ENCODE results near the gene SALL1.

SALL1 gene

DNA sequence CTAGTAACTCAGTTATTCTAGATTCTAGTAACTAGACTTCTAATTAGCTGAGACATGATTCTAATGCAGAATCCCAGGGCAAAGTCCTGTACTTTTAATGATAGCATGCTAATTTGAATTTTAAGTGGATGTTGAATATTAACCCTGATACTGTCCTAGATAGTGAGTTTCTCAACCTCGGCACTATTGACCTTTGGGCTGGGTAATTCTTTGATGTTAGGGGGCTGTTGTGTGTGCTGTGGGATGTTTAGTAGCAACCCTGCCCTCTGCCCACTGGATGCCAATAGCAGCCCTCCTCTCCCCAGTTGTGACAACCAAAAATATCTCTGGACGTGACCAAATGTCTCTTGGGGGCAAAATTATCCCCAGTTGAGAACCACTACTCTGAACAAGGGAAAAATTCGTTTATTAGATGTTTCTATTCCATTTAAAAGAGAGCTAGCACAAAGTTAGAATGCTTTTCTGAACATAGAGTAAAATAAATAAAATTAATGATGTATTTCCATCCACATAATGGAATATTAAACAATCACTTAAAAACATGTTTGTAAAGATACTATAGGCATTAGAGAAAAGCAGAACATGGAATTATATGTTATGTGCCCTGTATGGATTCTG, 30.2 kb downstream of the SALL1 start:
- TF ChIP-seq POLR2A (IDR thresholded peaks at IDR 0.05; ENCODE audit: low read depth, low read length), result no peak
- DNase-seq (ENCODE audit: insufficient read length, low spot score) (no peak), FAIRE-seq (no peak)

DNA sequence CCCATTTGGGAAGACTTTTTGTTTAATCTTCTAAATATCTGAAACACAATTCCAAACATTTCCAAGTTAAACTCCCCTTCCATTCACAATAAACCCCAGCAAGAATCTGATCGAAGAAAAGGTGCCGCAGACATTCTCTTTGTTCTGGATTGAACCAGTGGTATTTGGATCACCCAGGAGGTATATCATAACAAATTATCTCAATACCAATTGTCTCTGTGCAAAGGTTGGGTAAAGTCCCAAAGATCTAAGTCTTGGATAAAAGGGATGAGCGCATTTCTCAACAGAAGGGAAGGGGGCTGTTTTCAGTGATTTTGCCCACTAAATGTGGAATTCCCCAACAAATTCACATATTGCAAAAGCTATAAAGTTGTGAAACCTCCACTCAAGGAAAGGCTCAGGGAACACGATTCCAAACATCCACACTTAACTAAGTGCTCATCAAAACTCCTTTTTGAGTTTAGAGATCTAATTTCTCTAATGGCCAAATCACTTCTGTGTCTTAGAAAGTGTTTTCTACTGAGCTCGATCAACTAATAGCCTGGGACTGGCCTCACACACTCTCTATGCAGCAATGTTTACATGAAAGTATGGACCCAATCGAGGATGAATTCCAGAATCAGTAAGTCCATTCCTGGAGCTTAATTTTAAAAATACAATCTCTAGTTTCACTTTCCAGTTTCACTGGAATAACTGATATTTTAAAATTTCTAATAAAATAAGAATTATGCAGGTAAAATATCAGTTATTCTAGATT, 30.9 kb downstream of the SALL1 start:
- no peak for TF ChIP-seq POLR2A (IDR thresholded peaks at IDR 0.05; ENCODE audit: low read depth, low read length)
- FAIRE-seq, result no peak
- DNase-seq (ENCODE audit: insufficient read length, low spot score), result no peak

DNA sequence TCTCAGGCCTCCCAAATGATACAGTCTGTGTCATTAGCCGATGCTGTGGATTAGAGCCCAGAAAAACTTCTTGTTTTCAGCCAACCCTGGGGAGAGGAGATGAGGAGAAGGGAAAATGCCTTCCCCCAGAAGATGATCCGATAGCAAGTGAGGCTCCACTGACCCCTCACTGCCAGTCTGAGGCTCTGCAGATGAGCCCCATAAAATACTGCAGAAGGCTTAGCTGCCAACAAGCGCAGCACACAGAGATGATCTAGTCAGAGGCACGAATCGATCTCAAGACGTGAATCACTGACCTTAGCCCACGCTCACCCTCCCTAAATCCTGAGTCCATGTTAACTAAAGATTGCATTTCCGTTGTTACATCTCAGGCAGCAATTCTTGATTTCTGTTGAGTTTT, 31.5 kb downstream of the SALL1 start:
- no peak for TF ChIP-seq POLR2A (IDR thresholded peaks at IDR 0.05; ENCODE audit: low read depth, low read length)
- no peak for DNase-seq (ENCODE audit: insufficient read length, low spot score)
- FAIRE-seq, result no peak

DNA sequence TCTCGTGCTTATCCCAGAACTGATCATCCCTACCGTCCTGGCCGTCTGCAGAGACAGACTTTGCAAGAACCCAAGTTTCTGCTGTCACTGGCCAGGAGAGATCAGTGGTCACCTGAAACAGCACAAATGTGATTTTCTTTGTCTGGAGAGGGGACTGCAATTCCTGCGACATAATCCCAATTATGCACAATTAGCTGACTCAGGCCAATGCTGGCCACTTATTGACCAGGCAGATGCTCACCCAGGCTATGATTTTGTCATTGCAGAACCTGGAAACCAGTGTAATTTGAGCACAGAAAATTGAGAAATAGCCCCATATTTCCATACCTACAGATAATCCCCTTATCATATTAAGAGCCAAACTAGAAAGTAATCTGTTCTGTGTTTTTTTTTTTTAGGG, 34.7 kb downstream of the SALL1 start:
- TF ChIP-seq POLR2A (IDR thresholded peaks at IDR 0.05; ENCODE audit: low read depth, low read length), result no peak
- DNase-seq (ENCODE audit: insufficient read length, low spot score) (no peak), FAIRE-seq (no peak)

DNA sequence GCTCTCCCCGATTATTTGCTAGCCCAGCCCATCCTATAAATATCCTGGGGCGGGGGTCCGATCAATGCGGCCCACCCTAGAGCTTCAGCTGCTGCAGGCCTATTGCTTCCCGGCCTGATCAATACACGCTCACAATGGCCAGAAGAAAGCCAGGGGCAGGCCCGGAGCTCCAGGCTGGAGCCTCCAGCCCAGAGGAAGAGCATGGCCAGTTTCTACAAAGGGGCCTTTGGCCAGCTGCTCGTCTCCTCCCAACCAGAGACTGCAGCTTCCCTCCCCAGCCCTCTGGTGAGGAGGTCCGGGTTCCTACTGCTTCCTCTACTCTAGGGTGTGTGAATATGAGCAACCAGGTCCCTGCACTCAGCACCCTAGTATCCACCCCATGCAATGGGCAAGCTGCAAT, 36.7 kb downstream of the SALL1 start:
- TF ChIP-seq POLR2A (IDR thresholded peaks at IDR 0.05; ENCODE audit: low read depth, low read length), result no peak
- DNase-seq (ENCODE audit: insufficient read length, low spot score), result no peak
- no peak for FAIRE-seq

DNA sequence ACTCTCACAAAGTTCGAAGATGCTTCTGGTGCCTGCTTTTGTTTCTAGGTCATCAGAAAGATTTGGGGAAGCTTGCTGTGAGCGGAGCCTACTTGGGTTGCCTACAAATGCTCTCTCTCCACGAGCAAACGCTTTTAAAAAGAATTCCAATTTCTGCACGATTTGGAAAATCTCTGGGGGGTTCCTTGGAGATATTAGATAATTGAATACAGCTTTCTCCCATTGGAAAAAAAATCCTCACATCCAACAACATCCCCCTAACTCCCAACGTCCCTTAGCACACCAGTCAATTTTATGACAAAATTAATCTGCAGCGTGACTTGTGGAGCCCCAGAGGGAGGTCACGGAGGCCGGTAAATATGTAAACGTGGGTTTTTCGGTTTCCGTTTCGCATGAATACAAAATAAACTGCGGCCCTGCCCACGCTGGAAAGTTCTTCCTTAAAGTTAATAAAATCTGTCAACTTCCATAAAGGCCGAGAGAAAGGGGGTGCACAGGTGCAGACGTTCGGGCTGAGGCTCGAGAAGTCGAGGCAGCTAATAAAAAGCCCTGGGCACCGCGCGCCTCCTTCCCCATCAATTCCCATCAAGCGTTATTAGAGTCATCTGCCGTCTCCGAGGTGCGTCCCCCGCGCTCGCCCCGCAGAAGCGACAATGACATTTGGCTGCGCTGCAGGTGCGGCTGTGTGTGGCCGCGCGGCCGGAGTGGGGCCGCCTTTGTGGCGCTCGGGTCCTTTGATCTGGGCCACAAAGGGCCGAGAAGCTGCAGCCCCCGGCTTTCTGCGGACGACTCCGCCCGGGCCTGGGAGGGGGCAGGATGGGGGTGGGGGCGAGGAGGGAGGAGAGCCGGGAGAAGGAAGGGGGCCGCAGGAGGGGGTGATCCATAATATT, 37.6 kb downstream of the SALL1 start:
- FAIRE-seq (no peak), DNase-seq (ENCODE audit: insufficient read length, low spot score) (no peak)
- no peak for TF ChIP-seq POLR2A (IDR thresholded peaks at IDR 0.05; ENCODE audit: low read depth, low read length)

DNA sequence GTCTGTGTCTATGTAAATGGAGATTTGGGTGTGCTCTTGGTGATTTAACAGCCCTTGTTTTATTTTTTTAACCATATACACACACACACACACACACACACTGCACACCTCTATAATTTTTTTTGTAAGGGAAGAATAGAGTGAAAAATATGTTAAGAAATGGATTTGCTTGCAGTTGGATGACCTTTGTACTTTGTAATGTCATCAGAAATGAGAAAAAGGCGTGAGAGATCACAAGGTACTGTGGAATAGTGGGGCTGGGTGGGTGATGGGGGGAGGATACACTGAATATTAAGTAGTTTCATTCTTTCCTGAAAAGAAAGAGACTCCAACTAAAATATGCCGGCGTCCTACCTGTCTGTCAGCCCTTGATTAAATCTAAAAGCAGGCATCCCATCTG, 38.7 kb downstream of the SALL1 start:
- FAIRE-seq (no peak), DNase-seq (ENCODE audit: insufficient read length, low spot score) (no peak)
- no peak for TF ChIP-seq POLR2A (IDR thresholded peaks at IDR 0.05; ENCODE audit: low read depth, low read length)

DNA sequence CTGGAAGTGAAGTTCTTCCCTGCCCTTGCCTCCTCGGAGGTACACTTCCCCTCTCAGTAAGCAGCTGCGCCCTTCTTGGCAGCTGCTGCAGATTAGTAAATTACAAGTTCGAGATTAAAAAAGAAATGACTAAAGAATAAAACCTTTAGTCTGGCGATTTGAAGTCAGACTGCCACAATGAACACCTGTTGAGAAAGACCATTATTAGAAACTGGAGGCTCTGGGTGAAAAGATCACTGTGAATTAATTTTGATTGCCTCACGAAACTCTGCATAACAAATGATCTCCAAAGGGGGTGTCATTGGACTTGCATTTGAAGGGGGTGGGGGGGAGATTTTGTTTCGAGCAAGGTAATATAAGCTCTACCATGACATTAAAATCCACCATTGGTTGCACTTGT, 39.3 kb downstream of the SALL1 start:
- DNase-seq (ENCODE audit: insufficient read length, low spot score), result no peak
- FAIRE-seq, result no peak
- no peak for TF ChIP-seq POLR2A (IDR thresholded peaks at IDR 0.05; ENCODE audit: low read depth, low read length)

DNA sequence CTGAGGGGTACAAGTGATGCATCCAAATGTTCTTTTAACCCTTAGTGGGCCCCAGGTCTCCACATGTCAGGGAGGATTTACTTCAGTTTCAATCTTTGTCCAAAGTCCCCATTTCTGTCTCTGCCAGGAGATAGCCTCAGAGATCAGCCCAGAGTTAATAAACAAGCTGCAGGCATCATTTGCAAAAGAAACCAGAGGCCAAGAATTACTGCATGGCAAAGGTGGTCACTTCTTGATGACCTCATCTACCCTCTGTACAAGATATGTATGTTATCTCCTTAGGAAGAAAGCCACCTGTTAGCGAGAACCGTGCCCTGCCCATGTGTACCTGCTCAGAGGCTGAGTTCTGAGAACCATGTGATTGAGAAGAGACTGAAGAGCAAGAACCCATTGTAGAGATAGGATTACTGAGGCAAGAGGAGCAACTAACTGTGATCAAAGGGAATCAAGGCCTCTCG, 40.3 kb downstream of the SALL1 start:
- TF ChIP-seq POLR2A (IDR thresholded peaks at IDR 0.05; ENCODE audit: low read depth, low read length), result no peak
- FAIRE-seq (no peak), DNase-seq (ENCODE audit: insufficient read length, low spot score) (no peak)

DNA sequence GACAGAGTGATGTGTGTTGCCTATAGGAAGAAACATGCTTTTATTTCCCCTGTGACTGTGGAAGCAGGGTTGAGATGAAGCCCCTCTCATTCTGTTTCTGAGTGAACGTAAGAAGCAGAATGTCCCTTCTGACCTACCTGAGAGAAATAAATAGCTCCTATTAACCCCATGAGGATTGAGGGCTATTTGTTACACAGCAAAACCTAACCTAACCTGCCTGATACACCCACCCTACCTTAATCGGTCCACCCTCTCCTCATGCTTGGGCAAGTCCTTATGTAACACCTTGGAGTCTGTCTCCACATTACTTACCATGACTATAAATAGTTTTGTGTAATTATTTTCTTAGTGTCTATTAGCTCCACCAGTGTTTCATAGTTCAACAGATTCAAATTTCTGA, 41.9 kb downstream of the SALL1 start:
- DNase-seq (ENCODE audit: insufficient read length, low spot score), result no peak
- FAIRE-seq, result no peak
- TF ChIP-seq POLR2A (IDR thresholded peaks at IDR 0.05; ENCODE audit: low read depth, low read length), result no peak

DNA sequence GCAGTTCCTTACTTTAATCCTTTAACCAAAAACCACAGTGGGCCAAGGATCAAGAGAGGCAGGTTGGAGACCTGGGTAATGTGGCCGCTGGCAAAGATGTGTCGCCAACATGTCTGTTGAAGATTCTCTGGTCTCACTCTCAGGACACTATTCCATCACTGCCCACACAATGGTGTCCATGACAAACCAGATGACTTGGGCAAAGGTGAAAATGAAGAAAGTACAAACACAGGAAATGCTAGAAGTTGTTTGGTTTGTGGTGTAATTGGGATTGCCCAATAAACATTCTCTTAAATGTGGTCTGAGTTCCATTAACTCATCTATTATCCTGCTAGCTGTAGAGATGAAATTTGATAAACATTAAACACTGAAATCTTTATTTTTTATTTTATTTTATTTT, 43.3 kb downstream of the SALL1 start:
- DNase-seq (ENCODE audit: insufficient read length, low spot score) (no peak), FAIRE-seq (no peak)
- TF ChIP-seq POLR2A (IDR thresholded peaks at IDR 0.05; ENCODE audit: low read depth, low read length), result no peak

DNA sequence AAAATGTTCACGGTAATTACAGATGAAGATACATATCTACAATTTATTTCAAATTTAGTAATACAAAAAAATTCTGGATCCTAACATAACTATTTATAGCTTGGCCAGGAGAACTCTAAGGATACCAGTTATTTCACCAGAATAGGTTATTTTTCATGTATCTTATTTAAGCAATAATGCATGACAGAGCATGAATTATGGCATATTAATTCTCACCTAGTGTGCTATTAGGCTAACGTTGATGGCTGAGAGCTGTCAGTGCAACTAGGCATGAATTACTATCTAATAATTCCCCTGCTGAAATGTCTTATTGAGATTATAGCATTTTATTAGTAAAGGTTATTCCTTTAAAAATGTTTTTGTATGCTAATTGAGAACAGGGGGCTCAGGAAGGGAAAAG, 44.5 kb downstream of the SALL1 start:
- no peak for TF ChIP-seq POLR2A (IDR thresholded peaks at IDR 0.05; ENCODE audit: low read depth, low read length)
- FAIRE-seq (no peak), DNase-seq (ENCODE audit: insufficient read length, low spot score) (no peak)

DNA sequence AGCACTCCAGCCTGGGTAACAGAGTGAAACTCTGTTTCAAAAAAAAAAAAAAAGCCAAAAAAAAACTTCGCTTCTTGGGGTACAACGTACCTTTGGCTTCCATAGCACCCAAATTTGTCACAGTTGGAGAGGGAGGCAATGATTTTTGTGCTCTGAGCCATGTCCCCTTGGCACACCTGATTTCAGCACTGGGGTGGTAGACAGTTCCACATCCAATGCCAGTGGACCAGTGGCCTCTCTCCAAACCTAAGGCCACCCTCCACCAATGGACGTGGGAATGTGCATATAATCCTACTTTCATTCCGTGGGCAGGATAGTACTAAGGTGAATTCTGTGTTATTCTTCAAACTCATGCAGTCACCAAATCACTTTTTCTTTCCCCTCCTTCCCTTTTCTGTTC, 47.5 kb downstream of the SALL1 start:
- no peak for DNase-seq (ENCODE audit: insufficient read length, low spot score)
- TF ChIP-seq POLR2A (IDR thresholded peaks at IDR 0.05; ENCODE audit: low read depth, low read length), result no peak
- FAIRE-seq, result no peak

DNA sequence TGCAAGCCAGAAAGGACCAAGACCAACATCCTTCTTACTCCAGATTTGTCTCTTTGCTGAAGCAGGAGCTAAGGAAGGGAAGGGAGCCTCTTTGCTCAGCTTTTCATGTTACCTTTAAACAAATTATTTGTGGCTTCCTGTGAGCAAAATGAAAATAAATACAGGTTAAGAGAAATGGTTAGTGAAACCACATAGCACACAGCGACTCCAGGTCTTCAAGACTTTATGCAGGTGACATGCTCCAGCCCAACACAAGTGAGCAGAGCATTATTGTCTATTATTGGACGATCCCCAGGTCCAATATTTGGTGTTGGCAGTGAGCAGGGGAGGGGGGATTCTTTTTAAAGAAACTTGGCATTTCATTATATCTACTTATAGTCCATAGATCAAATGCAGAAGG, 53.3 kb downstream of the SALL1 start:
- FAIRE-seq (no peak), DNase-seq (ENCODE audit: insufficient read length, low spot score) (no peak)
- no peak for TF ChIP-seq POLR2A (IDR thresholded peaks at IDR 0.05; ENCODE audit: low read depth, low read length)
